OCI-LY3 (cell line): ENCODE results near the gene GOLGA6C.

Experiments used
- CTCF ChIP-seq: fragments of 200-600, 300-600 bp; sonication (generic); IDR thresholded peaks from 2 replicates; pipeline ENCODE4 v1.5.1; 2014; ENCODE audit warnings: antibody characterized with exemption, low read length, low read depth
- EZH2phosphoT487 ChIP-seq: fragments of 200-600 bp; shearing (Covaris generic); IDR thresholded peaks from 2 replicates; pipeline ENCODE4 v1.6.1; 2018; ENCODE audit warnings: antibody characterized with exemption, mixed run types, low read depth

- TF ChIP-seq CTCF (no peak), EZH2phosphoT487 (no peak)
These were observed 45.8 kb upstream of the GOLGA6C start for GRCh38 chr15:75212200-75212858.
